Fibroblast of skin of abdomen (primary cell): ENCODE results near the gene SERPINE1.
"Not testable (repeated sequence)": the region's sequence is repeated elsewhere in the genome, so short reads cannot be mapped to it uniquely, and the experiment has no call there.

Source experiments
- DNase-seq: peaks from one replicate; pipeline ENCODE4 v3.0.0-alpha.2; 2013

The SERPINE1 gene

DNA sequence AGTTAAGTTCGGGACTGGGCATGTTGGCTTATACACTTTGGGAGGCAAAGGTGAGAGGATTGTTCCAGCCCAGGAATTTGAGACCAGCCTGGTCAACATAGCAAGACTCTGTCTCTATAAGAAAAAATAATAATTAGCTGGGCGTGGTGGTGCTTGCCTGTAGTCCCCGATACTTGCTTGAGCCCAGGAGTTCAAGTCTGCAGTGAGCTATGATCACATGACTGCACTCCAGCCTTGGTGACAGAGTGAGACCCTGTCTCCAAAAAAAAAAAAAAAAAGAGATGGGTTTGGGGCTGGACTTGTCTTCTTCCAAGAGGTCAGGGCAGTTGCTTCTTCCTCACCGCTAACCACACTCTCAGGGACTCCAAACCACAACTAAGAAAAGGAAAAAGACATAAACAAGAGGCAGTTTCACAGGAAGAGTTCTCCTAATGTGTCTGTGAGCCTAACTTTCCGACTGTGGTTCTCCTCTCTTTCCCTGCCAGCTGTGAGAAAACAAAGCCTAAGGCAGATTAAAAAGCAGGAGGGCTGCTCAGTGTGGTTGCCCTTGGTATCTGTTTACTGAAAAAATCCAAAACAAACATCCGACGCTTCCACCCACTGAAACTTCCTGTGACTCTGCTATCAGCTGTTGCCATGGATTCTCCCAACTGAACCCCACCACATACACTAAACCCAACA, 2.4 kb upstream of the SERPINE1 start:
- DNase-seq = peak; percentile 55

DNA sequence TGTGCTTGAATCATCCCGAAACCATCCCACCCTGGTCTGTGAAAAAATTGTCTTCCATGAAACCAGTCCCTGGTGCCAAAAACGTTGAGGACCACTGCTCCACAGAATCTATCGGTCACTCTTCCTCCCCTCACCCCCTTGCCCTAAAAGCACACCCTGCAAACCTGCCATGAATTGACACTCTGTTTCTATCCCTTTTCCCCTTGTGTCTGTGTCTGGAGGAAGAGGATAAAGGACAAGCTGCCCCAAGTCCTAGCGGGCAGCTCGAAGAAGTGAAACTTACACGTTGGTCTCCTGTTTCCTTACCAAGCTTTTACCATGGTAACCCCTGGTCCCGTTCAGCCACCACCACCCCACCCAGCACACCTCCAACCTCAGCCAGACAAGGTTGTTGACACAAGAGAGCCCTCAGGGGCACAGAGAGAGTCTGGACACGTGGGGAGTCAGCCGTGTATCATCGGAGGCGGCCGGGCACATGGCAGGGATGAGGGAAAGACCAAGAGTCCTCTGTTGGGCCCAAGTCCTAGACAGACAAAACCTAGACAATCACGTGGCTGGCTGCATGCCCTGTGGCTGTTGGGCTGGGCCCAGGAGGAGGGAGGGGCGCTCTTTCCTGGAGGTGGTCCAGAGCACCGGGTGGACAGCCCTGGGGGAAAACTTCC, 784 bp upstream of the SERPINE1 start:
- peak; percentile 88 for DNase-seq

DNA sequence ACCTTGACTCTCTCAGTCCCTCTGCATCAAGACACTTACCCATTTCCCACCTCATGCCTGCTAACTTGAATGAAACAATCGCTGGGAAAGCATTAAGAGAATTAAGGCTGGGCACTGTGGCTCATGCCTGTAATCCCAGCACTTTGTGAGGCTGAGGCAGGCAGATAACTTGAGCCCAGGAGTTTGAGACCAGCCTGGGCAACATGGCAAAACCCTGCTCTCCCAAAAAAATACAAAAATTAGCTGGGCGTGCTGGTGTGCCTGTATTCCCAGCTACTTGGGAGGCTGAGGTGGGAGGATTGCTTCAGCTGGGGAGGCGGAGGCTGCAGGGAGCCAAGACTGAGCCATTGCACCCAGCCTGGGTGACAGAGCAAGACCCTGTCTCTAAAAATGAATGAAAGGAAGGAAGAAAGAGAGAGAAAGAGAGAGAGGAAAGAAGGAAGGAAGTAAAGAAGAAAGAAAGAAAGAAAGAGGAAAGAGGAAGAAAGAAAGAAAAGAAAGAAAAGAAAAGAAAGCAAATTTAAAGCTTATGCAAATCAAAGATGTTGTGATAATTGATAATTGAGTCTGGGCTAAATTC, 646 bp downstream of the SERPINE1 start:
- DNase-seq = no peak

DNA sequence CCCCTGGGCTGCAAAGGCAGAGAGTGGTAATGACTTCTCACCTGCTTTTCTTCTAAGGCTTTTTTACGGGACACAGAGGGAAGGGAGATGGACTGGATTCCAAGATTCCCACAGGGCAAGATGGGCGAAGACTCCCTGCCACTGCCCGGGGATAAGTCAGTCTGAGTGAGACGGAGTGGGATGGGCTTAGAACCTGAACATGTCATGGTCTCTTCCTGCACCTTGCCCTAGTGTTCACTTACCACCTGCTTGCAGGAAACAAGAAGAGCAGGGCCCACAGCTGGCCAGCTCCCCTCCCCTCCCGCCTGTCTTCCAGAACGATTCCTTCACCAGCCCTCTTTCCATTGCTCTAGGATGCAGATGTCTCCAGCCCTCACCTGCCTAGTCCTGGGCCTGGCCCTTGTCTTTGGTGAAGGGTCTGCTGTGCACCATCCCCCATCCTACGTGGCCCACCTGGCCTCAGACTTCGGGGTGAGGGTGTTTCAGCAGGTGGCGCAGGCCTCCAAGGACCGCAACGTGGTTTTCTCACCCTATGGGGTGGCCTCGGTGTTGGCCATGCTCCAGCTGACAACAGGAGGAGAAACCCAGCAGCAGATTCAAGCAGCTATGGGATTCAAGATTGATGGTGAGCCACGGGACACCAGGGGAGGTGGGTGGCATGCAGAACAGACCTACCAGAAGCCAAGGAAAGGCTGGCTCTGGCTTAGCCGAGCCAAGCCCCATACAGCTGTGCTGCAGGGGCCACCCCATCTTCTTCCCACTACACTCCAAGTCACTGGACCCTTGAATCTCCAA, 1.3 kb downstream of the SERPINE1 start:
- DNase-seq = no peak

DNA sequence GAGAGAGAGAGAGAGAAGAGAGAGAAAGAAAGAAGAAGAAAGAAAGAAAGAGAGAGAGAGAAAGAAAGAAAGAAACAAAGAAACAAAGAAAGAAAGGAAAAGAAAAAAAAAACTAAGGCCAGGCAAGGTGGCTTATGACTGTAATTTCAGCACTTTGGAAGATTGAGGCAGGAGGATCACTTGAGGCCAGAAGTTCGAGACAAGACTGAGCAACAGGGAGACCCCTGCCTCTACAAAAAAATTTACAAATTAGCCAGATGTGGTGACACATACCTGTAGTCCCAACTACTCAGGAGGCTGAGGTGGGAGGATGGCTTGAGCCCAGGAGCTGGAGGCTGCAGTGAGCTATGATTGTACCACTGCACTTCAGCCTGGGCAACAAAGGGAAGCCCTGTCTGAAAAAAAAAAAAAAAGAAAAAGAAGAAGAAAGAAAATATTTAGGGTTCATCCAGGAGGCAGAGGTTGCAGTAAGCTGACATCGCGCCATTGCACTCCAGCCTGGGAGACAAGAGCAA, 2.8 kb downstream of the SERPINE1 start:
- no peak for DNase-seq

DNA sequence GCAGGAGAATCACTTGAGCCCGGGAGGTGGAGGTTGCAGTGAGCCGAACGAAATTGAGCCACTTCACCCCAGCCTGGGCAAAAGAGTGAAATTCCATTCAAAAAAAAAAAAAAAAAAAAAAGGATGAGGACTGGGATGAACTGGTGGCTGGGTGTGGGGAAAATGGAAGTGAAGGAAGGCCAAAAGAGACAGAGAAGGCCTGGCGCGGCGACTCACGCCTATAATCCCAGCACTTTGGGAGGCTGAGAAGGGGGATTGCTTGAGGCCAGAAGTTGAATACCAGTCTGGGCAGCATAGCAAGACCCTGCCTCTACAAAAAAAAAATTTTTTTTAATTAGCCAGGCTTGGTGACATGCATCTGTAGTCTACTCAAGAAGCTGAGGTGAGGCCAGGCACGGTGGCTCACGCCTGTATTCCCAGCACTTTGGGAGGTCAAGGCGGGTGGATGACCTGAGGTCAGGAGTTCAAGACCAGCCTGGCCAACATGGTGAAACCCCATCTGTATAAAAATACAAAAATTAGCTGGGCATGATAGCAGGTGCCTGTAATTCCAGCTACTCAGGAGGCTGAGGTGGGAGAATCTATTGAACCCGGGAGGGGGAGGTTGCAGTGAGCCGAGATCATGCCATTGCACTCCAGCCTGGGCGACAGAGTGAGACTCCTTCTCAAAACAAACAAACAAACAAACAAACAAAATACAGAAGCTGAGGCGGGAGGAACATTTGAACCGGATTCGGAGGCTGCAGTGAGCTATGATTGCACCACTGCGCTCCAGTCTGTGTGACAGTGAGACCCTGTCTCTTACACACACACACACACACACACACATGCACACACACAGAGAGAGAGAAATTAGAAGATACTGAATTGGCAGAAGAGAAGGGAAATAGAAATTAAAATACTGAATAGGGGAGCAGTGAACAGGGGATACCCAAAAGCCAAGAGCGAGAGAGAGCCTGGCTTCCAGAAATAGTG, 6.0 kb downstream of the SERPINE1 start:
- DNase-seq = not testable (repeated sequence)

DNA sequence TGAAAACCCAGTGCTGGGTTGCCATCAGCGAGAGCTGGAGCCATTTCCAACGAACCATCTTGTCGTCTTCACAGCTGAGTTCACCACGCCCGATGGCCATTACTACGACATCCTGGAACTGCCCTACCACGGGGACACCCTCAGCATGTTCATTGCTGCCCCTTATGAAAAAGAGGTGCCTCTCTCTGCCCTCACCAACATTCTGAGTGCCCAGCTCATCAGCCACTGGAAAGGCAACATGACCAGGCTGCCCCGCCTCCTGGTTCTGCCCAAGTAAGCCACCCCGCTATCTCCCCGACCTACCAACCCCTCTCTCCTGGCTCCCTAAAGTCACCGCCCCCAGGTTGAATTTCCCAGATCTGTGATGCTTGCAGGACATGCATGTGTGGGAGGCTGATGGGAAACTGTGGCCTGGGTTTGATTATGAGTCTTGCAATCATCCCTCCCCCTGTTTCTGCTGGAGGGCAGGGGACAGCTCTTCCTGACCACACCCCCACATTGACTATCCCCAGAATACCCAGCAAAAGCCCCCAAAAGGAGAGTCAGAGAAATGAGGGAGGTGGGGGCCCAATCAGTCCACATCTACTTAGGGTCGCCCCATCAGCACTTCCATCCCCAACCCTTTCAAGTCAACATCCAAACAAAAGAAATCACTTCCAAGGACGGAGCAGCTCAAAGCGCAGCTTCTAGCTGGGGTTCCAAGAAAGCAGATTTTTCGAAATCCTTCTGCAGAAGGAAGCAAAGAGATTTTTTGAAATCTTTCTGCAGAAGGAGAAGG, 6.9 kb downstream of the SERPINE1 start:
- DNase-seq = peak; percentile 62

DNA sequence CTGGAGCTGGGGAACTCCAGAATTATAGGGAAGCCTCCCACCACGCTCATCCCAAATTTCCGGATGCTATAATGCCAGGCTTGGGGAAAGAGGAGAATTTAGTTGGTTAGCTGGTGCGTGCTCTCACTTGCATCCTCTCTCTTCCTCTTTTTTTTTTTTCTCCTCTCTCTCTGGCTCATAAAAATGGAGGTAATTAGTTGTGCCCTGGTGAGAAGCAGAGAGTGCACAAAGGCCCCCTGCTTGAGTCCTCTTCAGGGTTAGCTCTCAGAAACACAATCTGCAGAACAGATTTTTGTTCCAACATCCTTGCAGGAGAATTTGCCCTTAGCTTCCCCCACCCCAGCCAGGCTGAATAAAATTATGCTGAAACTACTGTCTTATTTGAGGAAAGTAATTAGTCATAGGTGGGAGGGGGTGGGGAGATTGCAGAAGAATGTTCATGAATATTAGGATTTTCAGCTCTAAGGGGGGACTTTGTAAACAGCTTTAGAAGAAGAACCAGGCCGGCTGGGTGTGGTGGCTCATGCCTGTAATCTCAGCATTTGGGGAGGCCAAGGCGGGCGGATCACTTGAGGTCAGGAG, 7.6 kb downstream of the SERPINE1 start:
- DNase-seq = peak; percentile 84

DNA sequence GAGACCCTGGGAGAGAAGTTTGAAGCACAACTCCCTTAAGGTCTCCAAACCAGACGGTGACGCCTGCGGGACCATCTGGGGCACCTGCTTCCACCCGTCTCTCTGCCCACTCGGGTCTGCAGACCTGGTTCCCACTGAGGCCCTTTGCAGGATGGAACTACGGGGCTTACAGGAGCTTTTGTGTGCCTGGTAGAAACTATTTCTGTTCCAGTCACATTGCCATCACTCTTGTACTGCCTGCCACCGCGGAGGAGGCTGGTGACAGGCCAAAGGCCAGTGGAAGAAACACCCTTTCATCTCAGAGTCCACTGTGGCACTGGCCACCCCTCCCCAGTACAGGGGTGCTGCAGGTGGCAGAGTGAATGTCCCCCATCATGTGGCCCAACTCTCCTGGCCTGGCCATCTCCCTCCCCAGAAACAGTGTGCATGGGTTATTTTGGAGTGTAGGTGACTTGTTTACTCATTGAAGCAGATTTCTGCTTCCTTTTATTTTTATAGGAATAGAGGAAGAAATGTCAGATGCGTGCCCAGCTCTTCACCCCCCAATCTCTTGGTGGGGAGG, 10.8 kb downstream of the SERPINE1 start:
- DNase-seq = no peak

DNA sequence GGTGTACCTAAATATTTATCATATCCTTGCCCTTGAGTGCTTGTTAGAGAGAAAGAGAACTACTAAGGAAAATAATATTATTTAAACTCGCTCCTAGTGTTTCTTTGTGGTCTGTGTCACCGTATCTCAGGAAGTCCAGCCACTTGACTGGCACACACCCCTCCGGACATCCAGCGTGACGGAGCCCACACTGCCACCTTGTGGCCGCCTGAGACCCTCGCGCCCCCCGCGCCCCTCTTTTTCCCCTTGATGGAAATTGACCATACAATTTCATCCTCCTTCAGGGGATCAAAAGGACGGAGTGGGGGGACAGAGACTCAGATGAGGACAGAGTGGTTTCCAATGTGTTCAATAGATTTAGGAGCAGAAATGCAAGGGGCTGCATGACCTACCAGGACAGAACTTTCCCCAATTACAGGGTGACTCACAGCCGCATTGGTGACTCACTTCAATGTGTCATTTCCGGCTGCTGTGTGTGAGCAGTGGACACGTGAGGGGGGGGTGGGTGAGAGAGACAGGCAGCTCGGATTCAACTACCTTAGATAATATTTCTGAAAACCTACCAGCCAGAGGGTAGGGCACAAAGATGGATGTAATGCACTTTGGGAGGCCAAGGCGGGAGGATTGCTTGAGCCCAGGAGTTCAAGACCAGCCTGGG, 11.4 kb downstream of the SERPINE1 start:
- peak; percentile 97 for DNase-seq

DNA sequence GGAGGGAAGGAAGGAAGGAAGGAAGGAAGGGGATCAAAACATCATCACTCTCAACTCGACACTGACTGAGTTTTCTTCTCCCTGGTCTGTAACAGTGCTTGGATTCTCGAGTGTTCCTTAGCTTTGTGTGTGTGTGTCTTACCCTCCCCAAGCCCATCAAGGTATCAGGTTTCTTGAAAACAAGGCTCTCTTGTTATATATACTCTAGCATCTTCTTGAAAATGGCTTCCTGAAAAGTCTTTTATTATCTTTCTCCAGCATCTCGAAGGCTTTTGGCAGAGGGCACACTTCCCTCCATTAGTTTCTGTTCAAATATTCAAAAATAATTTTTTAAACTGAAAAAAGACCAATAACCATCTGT, 13.4 kb downstream of the SERPINE1 start:
- no peak for DNase-seq

DNA sequence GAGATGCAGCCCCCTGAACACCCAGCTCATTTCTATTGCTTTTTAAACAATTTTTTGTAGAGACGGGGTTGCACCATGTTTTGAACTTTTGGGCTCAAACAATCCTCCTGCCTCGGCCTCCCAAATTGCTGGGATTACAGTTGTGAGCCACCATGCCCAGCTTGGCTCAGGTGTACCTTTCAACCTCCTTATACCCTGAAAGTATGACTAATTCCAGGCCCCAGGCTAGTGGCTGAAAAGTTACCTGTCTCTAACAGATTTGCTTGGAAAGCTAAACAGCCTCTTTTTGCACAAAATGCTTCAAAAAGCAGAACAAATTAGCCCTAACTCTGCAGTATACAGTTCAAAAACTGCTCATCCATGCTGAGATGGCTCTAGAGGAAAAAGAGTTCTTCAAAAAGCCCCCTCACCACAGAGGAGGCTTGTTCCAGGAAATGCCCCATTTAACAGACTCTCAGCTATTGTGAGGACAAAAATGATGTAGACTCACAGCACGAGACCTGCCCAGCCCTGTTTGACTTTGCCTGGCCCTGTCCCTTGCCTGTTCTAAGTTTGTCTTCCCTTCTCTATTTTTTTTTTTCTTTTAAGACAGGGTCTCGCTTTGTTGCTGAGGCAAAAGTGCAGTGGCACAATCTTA, 14.0 kb downstream of the SERPINE1 start:
- DNase-seq = no peak

DNA sequence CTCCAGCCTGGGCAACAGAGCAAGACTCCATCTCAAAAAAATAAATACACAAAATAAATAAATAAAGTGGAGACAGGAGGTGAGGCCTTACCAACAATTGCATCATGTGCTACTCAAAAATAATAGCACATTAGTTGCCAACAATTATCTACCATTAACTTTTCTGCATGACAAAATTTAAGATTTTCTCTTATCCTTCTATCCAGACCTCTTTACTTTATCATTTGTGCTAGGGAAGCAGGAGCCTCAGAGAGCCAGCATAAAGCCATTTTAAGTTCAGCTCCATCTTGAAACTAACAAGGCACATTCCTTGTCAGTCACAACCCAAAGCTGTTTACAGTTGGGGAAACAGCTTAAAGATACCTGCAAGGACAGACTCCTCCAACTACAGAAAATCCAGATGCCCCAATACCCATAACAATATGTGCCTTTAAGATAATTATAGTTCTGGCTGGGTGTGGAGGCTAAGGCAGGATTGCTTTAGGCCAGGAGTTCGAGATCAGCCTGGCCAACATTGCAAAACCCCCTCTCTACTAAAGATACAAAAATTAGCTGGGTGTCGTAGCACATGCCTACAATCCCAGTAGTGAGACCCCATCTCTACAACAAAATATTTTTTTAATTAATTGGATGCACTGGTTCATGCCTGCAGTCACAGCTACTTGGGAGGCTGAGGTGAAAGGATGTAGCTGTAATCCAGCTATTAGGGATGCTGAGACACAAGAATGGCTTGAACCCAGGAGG, 25.2 kb downstream of the SERPINE1 start:
- no peak for DNase-seq

DNA sequence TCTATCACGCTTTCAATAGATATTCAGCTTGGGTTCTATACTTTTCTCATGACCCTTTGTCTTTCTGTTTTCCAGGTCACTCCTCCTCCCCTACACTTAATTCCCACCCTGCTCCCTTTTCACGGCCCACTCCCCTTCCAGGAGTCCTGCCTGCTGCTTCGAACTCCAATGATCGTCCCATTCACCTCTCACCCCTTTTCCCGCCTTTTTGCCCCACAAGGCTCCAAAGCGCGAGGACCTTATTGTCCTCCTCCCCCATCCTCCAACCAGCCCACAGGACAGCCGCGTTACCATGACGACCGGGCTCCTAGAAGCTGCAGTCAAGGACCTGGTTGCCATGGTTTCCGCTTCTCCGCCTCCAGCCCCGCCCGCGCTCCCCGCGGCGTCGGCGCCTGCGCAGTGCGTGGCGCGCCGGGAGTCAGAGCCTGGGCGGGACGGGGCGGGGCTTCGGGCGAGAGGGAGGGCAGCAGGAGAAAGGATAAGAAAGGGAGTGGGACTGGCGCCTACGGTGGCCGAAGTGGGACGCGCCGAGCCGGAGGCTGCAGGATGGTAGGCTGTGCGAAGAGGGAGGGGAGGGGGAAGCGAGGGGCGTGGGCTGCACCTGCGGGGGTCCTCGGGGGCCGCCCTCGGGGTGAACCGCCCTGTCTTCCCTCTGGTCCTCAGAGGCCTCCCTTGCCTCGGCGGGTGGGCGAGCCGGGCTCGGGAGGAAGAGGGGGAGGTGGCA, 27.2 kb downstream of the SERPINE1 start, which contains the start of gene AP1S1:
Gene AP1S1 (plus strand): TSS at position 508 of the 724 bp plus-strand sequence. CDS start 39 bp downstream, at position 547.
- DNase-seq = peak; percentile 95

DNA sequence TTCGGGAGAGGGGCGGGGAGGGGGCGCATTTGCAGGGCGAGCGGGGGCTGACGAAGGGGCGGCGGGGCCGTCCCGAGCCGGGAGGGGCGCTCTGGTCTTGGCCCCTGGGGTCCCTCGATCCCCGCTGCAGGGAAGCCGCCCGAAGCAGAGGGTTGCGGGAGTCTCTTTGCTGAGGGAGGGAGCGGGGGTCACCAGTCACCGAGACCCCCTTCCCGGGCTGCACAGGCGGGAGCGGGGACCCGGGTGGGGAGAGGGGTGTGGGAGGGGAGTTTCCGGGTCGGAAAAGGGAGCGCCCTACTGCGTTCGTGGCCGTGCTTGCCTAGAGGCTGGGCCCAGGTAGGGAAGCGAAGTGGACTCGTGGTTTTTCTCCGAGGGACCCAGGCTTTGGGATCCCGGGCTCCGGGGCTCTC, 27.8 kb downstream of the SERPINE1 start:
- DNase-seq = no peak

DNA sequence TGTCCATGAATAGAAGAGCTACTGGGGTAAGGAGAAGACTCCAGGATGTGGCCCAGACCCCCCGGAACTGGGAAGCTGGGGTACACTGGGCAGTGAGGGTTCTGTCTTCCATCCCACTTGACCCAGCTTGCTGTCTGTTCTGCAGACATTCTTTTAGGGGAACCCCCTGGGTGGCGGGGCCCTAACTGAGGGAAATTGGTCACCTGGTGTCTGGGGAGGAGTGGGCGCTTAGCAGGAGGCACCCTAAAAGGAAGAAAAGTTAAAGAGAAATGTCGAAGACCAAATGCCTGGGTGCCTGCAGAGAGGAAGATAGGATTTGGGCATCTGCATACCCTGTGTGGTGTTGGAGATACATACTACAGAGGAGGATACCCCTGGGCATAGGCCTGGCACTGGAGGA, 28.4 kb downstream of the SERPINE1 start:
- DNase-seq = no peak

DNA sequence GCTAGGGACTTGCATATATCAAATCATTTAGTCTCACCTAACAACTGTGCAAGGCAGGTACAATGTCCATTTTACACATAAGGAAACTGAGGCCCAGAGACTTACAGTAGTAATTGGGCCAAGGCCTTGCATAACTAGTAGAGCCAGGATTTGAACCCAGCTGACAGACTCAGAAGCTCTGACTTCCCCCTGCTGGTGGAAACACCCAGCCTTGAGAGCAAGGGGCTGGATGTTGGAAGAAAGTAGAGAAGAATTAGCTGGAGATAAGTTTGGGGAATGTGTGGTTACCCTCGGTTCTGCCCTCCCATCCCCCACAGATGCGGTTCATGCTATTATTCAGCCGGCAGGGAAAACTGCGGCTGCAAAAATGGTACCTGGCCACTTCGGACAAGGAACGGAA, 29.4 kb downstream of the SERPINE1 start:
- DNase-seq = no peak
